Activated CD8-positive, alpha-beta T cell treated with anti-CD3 and anti-CD28 coated beads, Interleukin-2, amount 10 ng/mL, durations not matched to agents 7 days and 5 days (primary cell): ENCODE results near the gene KYAT1. TPM values are rescaled to one million over a fixed set of nuclear protein-coding genes. Genes with fewer than 3 reads are reported as not detected.
A peak's percentile ranks its signal among the peaks of the same experiment; 100 is the strongest.
"Not testable (repeated sequence)": the region's sequence is repeated elsewhere in the genome, so short reads cannot be mapped to it uniquely, and the experiment has no call there.

ENCODE experiments used
- ATAC-seq: fragments of 150-1000 bp; cut with Tn5 transposase; one replicate; pipeline ENCODE4 v1.10.0; 2021; ENCODE audit warnings: moderate library complexity
- CTCF ChIA-PET: fragments of 350-600 bp; sonication (Branson Sonifier 250); formaldehyde crosslinking; loops from one replicate; lab custom pipeline; 2021; ENCODE audit warnings: antibody characterized with exemption; lab: Charles Lee
- POLR2A ChIA-PET: fragments of 350-600 bp; sonication (Branson Sonifier 250); formaldehyde crosslinking; loops from one replicate; lab custom pipeline; 2021; ENCODE audit warnings: antibody characterized with exemption; lab: Charles Lee
- DNase-seq: peaks from one replicate; pipeline ENCODE4 v3.0.0-alpha.2; 2020
- H3K27ac Mint-ChIP-seq: one replicate; pipeline ENCODE4 v1.8.0; 2021; ENCODE audit warnings: mild to moderate bottlenecking, mixed read lengths
- H3K27me3 Mint-ChIP-seq: one replicate; pipeline ENCODE4 v1.8.0; 2021; ENCODE audit warnings: low read depth, mixed read lengths
- H3K36me3 Mint-ChIP-seq: one replicate; pipeline ENCODE4 v1.8.0; 2021; ENCODE audit warnings: low read depth, mixed read lengths
- H3K4me1 Mint-ChIP-seq: one replicate; pipeline ENCODE4 v1.8.0; 2021; ENCODE audit warnings: low read depth, mixed read lengths
- H3K4me3 Mint-ChIP-seq: one replicate; pipeline ENCODE4 v1.8.0; 2021; ENCODE audit warnings: mild to moderate bottlenecking, mixed read lengths
- H3K9me3 Mint-ChIP-seq: one replicate; pipeline ENCODE4 v1.8.0; 2022; ENCODE audit warnings: mixed read lengths; ENCODE audit not compliant: insufficient read depth
- total RNA-seq, 2 experiments: library from RNA; stranded (reverse); gene quantifications; one replicate each; pipeline ENCODE4 v1.2.3, GENCODE V29; 2021

KYAT1 gene
- total RNA-seq, 2 experiments from 2014 or later: 12.6 to 13.0 TPM

DNA sequence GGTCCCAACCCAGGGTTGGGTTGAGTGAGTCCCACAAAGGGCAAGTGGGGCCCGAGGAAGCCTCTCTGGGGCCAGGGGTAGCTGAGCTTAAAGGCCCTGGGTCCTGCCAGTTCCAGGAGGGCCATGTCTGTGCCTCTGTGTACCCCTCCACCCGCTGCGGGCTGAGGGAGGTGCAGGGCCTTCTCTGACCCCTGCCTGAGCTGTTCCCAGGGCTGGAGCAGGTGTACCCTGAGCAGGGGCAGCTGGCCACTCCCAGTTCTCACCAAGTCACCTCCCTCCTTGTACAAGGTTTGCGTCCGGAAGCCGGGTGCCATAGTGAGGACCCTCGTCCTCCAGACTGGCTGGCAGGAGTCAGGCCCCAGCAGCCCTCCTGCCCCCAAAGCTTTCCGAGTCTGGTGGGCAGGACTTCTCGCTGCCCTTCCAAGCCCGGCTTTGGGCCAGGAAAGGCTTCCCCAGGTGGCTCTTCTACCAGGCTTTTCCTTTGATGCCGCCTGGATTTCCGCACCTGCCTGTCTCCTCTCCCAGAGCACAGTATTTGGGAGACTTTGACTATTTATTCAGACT is 72.6 kb downstream of the KYAT1 start:
- no peak overlapping the region for H3K4me3 Mint-ChIP-seq
- ChIA-PET CTCF (interaction anchor here (1.8 kb wide), 1 partner anchor 9 kb away, joined by 5 read pairs; the partner anchor contains the start of gene ENDOG), POLR2A (no interaction called here)
- peaks cover 20% of the 10 kb centered on the region for H3K36me3 Mint-ChIP-seq
- H3K27ac Mint-ChIP-seq: no peak overlapping the region
- H3K4me1 Mint-ChIP-seq: no peaks in the 10 kb centered on the region
- no peaks in the 10 kb centered on the region for H3K27me3 Mint-ChIP-seq
- DNase-seq (no peak), ATAC-seq (no peak)
- H3K9me3 Mint-ChIP-seq: no peaks in the 10 kb centered on the region

DNA sequence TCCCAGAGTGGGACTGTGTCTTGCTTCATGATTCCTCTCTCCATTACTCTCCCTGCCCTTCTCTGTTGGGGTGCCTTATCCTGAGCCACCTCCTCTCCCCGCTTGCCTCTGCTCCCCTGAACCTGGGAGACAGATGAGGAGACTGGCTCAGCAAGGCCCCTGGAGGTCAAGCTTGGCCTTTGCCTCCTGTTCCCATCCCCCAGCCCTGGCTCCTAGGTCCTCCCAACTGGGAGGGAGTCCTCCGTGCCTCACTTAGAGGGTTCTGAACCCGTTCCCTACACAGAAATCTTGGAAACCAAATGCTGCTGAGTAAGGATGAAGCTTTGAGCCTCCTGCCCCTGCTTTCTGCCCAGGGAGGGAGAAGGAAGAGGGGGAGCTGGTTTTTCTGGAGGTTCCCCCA is 73.2 kb downstream of the KYAT1 start:
- peaks cover 26% of the 10 kb centered on the region for H3K36me3 Mint-ChIP-seq
- POLR2A ChIA-PET: no interaction called here
- peak overlapping the region; percentile 10 for H3K27ac Mint-ChIP-seq

DNA sequence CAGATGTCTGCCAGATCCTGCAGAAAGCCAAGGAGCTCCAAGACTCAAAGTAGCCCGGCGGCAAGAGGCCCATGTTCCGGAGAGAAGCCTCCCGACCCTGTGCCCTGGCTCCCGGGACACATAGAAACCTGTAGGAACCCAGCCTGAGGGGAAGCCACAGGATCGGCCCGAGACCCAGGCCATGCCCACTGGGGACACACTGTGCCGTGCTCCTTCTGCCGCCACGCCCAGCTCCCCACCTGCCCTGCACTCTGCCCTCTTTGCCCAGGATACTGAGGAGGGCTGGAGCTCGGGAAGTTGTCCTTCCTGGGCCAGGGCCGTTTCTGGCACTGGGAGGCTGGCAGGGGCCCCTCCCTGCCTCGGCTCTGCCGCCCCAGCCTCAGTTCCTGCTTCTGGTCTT is 73.9 kb downstream of the KYAT1 start:
- H3K27ac Mint-ChIP-seq: no peak overlapping the region

More for the DNA sequence above, 73.2 kb downstream of the KYAT1 start:
- ATAC-seq (no peak), DNase-seq (no peak)
- Mint-ChIP-seq H3K9me3 (no peaks in the 10 kb centered on the region), H3K4me3 (no peak overlapping the region), H3K27me3 (no peaks in the 10 kb centered on the region), H3K4me1 (no peaks in the 10 kb centered on the region)
- CTCF ChIA-PET: interaction anchor here (1.8 kb wide), 1 partner anchor 10 kb away, joined by 5 read pairs; the partner anchor contains the start of gene ENDOG

DNA sequence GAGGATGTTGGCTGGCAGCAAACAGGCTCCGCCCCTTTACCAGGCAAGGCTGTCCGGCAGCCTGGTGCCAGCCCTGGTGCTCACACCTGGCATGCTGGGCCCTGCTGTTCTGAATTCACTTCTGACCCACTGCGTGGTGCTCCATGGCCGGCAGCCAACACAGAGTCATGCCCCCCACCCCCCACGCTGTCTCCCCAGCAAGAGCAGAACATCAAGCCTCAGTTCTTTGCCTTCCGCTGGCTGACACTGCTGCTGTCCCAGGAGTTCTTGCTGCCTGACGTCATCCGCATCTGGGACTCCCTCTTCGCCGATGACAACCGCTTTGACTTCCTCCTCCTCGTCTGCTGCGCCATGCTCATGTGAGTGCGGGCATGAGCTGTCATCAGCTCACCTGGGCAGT is 76.1 kb downstream of the KYAT1 start:
- Mint-ChIP-seq H3K27ac (no peak overlapping the region), H3K27me3 (no peaks in the 10 kb centered on the region), H3K36me3 (peaks cover 39% of the 10 kb centered on the region), H3K4me1 (no peaks in the 10 kb centered on the region), H3K4me3 (no peak overlapping the region), H3K9me3 (no peaks in the 10 kb centered on the region)
- no peak for DNase-seq
- ChIA-PET CTCF (no interaction called here), POLR2A (interaction anchor here (0.6 to 0.8 kb wide), 2 partner anchors 112 to 653 kb away, joined by 3 to 4 read pairs; no protein-coding TSS in a partner anchor)
- no peak for ATAC-seq

More for the DNA sequence above, 73.9 kb downstream of the KYAT1 start:
- no peaks in the 10 kb centered on the region for H3K27me3 Mint-ChIP-seq
- DNase-seq (no peak), ATAC-seq (no peak)
- no peaks in the 10 kb centered on the region for H3K4me1 Mint-ChIP-seq
- ChIA-PET POLR2A (no interaction called here), CTCF (interaction anchor here (0.6 to 1.8 kb wide), 3 partner anchors 10 to 213 kb away, joined by 3 to 5 read pairs (median 4); partner anchors contain the start of gene ENDOG)
- H3K4me3 Mint-ChIP-seq: no peak overlapping the region
- peaks cover 29% of the 10 kb centered on the region for H3K36me3 Mint-ChIP-seq
- H3K9me3 Mint-ChIP-seq: no peaks in the 10 kb centered on the region

DNA sequence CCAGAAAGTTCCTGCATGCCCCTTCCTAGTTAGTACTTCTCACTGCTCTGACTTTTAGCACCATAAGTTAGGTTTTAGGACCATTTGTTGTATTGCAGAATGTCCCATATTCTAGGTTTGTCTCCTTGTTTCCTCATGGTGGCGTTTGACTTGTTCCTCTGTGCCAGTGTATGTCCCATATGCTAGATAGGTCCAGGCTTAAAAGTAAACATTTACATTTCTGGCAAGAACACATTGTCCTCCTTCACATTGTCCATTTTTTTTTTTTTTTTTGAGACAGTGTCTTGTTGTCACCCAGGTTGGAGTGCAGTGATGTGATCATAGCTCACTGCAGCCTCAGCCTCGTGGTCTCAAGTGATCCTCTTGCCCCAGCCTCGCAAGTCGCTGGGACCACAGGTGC is 79.3 kb downstream of the KYAT1 start:
- POLR2A ChIA-PET: no interaction called here
- H3K27ac Mint-ChIP-seq: no peak overlapping the region
- no peaks in the 10 kb centered on the region for H3K4me1 Mint-ChIP-seq
- no peak for DNase-seq
- H3K9me3 Mint-ChIP-seq: no peaks in the 10 kb centered on the region
- ATAC-seq: no peak
- H3K4me3 Mint-ChIP-seq: no peak overlapping the region
- CTCF ChIA-PET: interaction anchor here (2.2 kb wide), 1 partner anchor 16 kb away, joined by 9 read pairs; the partner anchor contains the start of gene ENDOG
- H3K36me3 Mint-ChIP-seq: peaks cover 47% of the 10 kb centered on the region
- no peaks in the 10 kb centered on the region for H3K27me3 Mint-ChIP-seq

DNA sequence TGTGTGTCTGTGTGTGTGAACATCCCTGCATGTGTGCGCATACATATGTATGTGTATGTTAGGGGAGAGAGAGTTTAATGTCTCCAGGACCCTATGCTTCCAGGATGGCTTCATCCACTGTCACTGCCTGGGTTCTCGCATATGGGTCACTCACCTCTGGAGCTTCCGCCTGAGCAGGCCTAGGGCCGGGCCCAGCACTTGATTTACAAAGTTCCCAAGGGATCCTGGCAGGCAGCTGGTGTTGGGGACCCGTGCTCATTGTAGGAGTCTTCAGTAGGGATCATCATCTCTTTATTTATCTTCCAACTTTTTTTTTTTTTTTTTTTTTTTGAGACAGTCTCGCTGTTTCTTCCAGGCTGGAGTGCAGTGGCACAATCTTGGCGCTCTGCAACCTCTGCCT is 81.7 kb downstream of the KYAT1 start:
- no peaks in the 10 kb centered on the region for H3K4me1 Mint-ChIP-seq
- peaks cover 36% of the 10 kb centered on the region for H3K36me3 Mint-ChIP-seq
- no peaks in the 10 kb centered on the region for H3K27me3 Mint-ChIP-seq
- no peaks in the 10 kb centered on the region for H3K9me3 Mint-ChIP-seq
- no peak for ATAC-seq
- POLR2A ChIA-PET: no interaction called here
- no peak for DNase-seq
- no peak overlapping the region for H3K4me3 Mint-ChIP-seq
- CTCF ChIA-PET: no interaction called here
- no peak overlapping the region for H3K27ac Mint-ChIP-seq

DNA sequence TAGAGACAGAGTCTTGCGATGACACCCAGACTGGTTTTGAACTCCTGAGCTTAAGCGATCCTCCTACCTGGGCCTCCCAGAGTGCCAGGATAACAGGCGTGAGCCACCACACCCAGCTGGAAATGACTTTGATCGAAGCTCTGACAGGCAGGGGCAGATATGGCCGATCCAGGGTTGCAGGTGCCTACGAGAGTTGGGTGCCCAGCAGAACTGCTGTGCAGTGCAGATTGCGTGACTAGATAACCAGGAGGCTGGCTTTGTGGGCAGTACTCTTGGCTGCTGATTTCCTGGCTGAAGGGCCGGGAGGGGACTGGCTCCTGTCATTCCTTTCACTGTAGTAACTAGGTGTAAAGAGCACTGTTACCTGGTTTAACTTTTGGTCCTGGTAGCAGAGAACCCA is 82.9 kb downstream of the KYAT1 start:
- ChIA-PET CTCF (no interaction called here), POLR2A (no interaction called here)
- ATAC-seq (no peak), DNase-seq (no peak)
- no peaks in the 10 kb centered on the region for H3K27me3 Mint-ChIP-seq
- no peak overlapping the region for H3K4me3 Mint-ChIP-seq
- peak overlapping the region; percentile 43 for H3K27ac Mint-ChIP-seq
- H3K9me3 Mint-ChIP-seq: no peaks in the 10 kb centered on the region
- peaks cover 37% of the 10 kb centered on the region for H3K36me3 Mint-ChIP-seq
- no peaks in the 10 kb centered on the region for H3K4me1 Mint-ChIP-seq

DNA sequence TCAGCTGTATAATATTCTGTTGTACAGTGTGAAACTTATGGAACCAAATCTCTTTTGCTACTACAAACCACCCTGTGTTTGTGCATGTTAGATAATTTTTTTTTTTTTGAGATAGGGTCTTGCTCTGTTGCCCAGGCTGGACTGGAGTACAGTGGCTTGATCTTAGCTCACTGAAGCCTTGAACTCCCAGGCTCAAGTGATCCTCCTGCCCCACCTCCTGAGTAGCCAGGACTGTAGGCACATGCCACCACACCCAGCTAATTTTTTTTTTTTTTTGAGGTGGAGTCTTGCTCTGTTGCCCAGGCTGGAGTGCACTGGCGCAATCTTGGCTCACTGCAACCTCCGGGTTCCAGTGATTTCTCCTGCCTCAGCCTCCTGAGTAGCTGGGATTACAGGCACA is 86.8 kb downstream of the KYAT1 start:
- H3K4me1 Mint-ChIP-seq, H3K27me3 Mint-ChIP-seq, ATAC-seq, H3K27ac Mint-ChIP-seq, H3K9me3 Mint-ChIP-seq, CTCF ChIA-PET, DNase-seq, POLR2A ChIA-PET, H3K4me3 Mint-ChIP-seq: not testable (repeated sequence)
- peaks cover 35% of the 10 kb centered on the region for H3K36me3 Mint-ChIP-seq

DNA sequence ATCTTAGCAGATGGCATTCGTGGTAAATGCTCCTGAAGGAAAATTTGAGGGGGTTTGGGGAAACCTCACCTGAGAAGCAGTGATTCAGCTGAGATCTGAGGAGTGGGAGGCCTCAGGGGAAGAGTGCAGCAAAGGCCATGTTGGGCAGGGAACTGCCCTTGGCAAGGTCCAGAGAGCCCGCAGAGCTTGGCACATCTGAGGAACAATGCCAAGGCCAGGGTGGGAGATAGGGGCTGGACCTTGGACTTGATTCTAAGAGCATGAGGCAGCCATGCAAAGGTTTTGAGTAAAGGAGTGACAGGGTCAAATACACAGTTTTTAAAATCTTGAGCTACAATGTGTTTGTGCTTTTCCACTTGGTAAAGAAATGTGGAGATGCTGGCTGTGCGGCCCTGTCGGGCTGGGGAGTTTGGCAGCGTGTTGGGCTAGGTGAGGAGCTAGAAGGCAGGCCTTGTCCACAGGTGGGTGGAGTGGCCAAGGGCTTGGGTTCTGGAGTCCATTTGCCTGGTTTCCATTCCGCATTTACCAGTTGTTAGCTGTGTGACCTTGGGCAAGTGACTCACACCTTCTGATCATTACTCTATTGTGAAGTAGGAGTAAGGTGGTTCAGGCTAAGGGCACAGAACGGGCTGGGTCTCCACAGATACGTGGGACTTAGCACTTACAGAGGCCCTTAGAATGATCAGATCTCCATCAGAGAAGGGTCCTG is 88.6 kb downstream of the KYAT1 start:
- Mint-ChIP-seq H3K4me1 (peaks cover 10% of the 10 kb centered on the region), H3K9me3 (no peaks in the 10 kb centered on the region), H3K36me3 (peaks cover 29% of the 10 kb centered on the region), H3K4me3 (no peak overlapping the region), H3K27ac (no peak overlapping the region), H3K27me3 (no peaks in the 10 kb centered on the region)
- POLR2A ChIA-PET: interaction anchor here (1.4 kb wide), 1 partner anchor 10 kb away, joined by 3 read pairs; no protein-coding TSS in a partner anchor
- DNase-seq (no peak), ATAC-seq (no peak)
- CTCF ChIA-PET: interaction anchor here (1.7 kb wide), 1 partner anchor 25 kb away, joined by 7 read pairs; the partner anchor contains the start of gene ENDOG

DNA sequence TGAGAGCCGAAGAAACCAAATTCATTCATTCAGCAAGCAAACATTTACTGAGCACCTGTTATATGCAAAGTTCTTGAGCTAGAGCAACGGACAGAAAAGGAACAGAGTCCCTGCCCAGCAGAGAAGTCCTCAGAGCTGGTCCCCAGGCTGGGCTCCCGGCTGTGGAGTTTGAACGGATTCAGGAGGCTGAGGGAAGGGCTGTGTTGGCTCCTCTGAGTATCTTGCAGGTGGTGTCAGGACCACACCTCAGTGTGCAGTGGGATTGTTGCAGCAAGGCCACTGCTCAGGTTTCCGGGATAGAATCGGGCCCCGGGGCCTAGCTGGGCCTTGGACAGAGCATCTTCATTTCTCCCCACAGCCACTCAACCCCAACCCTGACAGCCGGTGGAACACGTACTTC is 89.6 kb downstream of the KYAT1 start:
- ChIA-PET CTCF (interaction anchor here (0.6 to 1.7 kb wide), 2 partner anchors 11 to 26 kb away, joined by 3 to 7 read pairs; partner anchors contain the start of gene ENDOG), POLR2A (interaction anchor here (1.4 kb wide), 1 partner anchor 9 kb away, joined by 3 read pairs; no protein-coding TSS in a partner anchor)
- H3K36me3 Mint-ChIP-seq: peaks cover 26% of the 10 kb centered on the region
- ATAC-seq (no peak), DNase-seq (no peak)
- H3K4me1 Mint-ChIP-seq: peaks cover 16% of the 10 kb centered on the region
- H3K27ac Mint-ChIP-seq: no peak overlapping the region
- no peaks in the 10 kb centered on the region for H3K9me3 Mint-ChIP-seq
- H3K27me3 Mint-ChIP-seq: no peaks in the 10 kb centered on the region
- no peak overlapping the region for H3K4me3 Mint-ChIP-seq

DNA sequence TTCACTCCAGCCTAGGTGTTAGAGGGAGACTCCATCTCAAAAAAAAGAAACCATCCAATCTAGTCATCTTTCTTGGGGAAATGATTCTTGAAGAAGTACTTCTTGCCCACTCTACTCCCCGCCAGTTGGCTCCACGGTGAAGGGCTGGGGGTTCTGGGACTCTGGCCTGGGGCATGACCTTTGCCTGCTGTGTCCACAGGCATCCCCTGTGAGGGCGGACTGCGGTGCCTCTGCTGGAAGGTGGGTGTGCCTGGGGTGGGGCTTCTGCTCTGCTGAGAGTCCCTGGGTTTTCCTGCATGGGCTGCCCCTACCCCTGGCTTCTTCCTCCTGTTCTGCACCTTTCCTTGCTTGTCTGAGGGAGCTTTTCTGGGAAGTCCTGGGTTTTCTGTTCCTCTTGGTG is 91.2 kb downstream of the KYAT1 start:
- DNase-seq (no peak), ATAC-seq (no peak)
- Mint-ChIP-seq H3K27ac (no peak overlapping the region), H3K4me3 (no peak overlapping the region), H3K9me3 (no peaks in the 10 kb centered on the region), H3K36me3 (peaks cover 24% of the 10 kb centered on the region), H3K4me1 (peaks cover 21% of the 10 kb centered on the region), H3K27me3 (no peaks in the 10 kb centered on the region)
- POLR2A ChIA-PET: no interaction called here
- CTCF ChIA-PET: no interaction called here

DNA sequence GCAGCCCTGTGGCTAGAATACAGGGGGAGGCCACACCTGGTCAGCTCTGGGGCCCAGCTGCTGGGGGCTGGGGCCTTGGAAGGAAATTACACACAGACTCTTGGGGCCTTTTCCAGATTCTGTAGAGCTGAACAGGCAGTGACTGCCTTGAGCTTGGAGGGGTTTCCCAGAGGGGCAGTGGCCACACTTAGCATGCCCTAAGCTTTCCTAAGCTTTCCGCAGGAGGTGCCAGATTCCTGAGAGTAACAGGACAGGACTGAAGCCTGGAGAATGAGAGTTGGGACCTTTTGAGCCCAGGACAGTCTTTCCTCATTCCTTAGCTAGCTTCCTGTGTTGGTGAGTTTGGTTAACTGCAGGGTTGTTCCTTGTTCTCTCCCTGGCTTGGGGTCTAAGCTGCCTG is 93.3 kb downstream of the KYAT1 start:
- POLR2A ChIA-PET: interaction anchor here (0.6 to 1.6 kb wide), 4 partner anchors 16 to 352 kb away, joined by 3 to 10 read pairs (median 6); partner anchors contain the start of gene ENDOG
- peak overlapping the region; percentile 95 for H3K4me3 Mint-ChIP-seq

More for the DNA sequence above, 93.3 kb downstream of the KYAT1 start:
- Mint-ChIP-seq H3K36me3 (peaks cover 21% of the 10 kb centered on the region), H3K9me3 (no peaks in the 10 kb centered on the region), H3K27me3 (no peaks in the 10 kb centered on the region), H3K27ac (peak overlapping the region; percentile 89), H3K4me1 (peaks cover 21% of the 10 kb centered on the region)
- no peak for DNase-seq
- no peak for ATAC-seq
- CTCF ChIA-PET: interaction anchor here (1.0 to 2.5 kb wide), 5 partner anchors 17 to 140 kb away, joined by 3 to 20 read pairs (median 4); partner anchors contain the start of genes ENDOG and PKN3
